ENCODE results near the gene MYPN. TPM values are rescaled to one million over a fixed set of nuclear protein-coding genes. Genes with fewer than 3 reads are reported as not detected.

The MYPN gene
- total RNA-seq, 1 donor from 2014 or later, result not detected

DNA sequence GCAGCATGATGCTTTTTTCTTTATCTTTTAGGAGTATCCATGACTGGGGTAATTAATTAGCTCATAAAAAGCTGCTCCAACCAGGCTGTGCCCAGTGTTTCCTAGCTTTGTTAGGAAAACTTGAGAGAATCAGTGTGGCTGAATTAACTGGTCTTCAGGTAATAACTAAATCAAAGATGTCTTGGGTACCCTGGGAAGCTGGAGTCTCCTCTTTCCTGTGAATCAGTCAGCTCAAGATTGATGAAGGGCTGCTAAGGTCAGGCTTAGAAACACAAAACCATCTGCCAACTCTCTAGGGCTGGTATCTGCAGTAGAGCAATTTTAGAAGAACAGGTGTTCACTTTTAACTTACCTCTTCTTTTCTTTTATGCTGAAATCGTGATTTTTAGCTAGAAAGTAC lies 144.1 kb downstream of the MYPN start:
- Mint-ChIP-seq H3K27me3 (ENCODE audit: insufficient read depth) (peaks cover 16% of the 10 kb centered on the region), H3K27ac (no peak overlapping the region), H3K36me3 (ENCODE audit: low read depth) (no peaks in the 10 kb centered on the region), H3K9me3 (no peaks in the 10 kb centered on the region), H3K4me1 (ENCODE audit: low read depth) (peaks cover 4% of the 10 kb centered on the region), H3K4me3 (no peak overlapping the region)
- intact Hi-C loops (cut with micrococcal nuclease), result no loop called here
- no peak for DNase-seq (ENCODE audit: low spot score)

DNA sequence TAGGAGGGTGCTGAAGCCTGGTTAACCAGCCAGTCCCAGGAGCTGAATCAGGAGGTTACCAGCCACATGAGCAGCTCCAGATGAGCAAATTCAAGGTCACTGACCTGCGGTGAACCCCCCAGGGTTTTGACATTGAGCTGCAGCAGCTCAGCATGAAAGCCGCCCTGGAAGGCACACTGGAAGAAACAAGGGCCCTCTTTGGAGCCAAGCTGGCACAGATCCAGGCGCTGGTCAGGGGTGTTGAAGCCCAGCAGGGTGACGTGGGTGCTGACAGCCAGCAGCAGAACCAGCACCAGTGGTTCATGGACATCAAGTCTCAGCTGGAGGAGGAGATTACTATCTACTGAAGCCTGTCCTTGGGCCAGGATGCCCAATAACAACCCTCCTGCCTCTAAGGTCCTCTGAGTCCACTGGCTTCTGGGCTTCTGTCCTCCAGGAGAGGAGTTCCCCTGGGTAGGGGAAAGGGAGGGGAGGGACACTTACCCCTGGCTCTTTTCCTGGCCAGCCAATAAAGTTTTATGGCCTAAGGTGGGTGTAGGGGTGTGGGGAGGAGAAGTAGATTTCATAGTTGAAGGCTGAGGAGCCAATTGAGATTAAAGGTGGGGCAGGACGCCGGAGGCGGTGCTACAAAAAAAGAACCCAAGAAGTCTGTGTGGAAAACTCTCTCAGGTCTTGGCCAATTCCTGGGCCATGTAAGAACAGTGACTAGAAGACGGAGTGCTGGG lies 152.0 kb downstream of the MYPN start:
- Mint-ChIP-seq H3K9me3 (peaks cover 10% of the 10 kb centered on the region), H3K36me3 (ENCODE audit: low read depth) (no peaks in the 10 kb centered on the region), H3K4me1 (ENCODE audit: low read depth) (no peaks in the 10 kb centered on the region), H3K27ac (no peak overlapping the region), H3K4me3 (no peak overlapping the region), H3K27me3 (ENCODE audit: insufficient read depth) (peaks cover 11% of the 10 kb centered on the region)
- intact Hi-C loops (cut with micrococcal nuclease), result no loop called here
- DNase-seq (ENCODE audit: low spot score), result no peak

Other genes starting within 250 kb of the MYPN start
- gene SIRT1, start 224.8 kb upstream of the MYPN start, total RNA-seq, result 27.4 and 29.3 TPM in 2 replicates
- gene HERC4, start 34.2 kb upstream of the MYPN start, total RNA-seq, result 42.3 and 53.1 TPM in 2 replicates
- gene ATOH7, start 122.6 kb downstream of the MYPN start, total RNA-seq, result not detected in 2 replicates
- gene HNRNPH3, start 222.6 kb downstream of the MYPN start, total RNA-seq, result 176 and 184 TPM in 2 replicates
- 1.1 and 1.6 TPM in 2 replicates for gene PBLD, start 223.4 kb downstream of the MYPN start, total RNA-seq

All from activated T-helper 1 cell treated with anti-CD3 and anti-CD28 coated beads, Interleukin-12 subunit alpha, Interleukin-12 subunit beta, Interleukin-2, Interleukin-4 antibody, amounts not matched to agents 30 ng/mL and 10 ng/mL and 1 ng/mL, durations not matched to agents 14 hours and 24 hours and 36 hours (primary cell).